ENCODE results near the gene BRCA2. TPM values are rescaled to one million over a fixed set of nuclear protein-coding genes. Genes with fewer than 3 reads are reported as not detected.
A peak's percentile ranks its signal among the peaks of the same experiment; 100 is the strongest.

Gene BRCA2
- total RNA-seq, 1 donor from 2014 or later, result 8.5 TPM

GRCh38 chr13:32284927-32285632, 30.2 kb upstream of the BRCA2 start:
- Mint-ChIP-seq H3K27me3 (ENCODE audit: unreplicated experiment) (no peaks in the 10 kb centered on the region), H3K9me3 (ENCODE audit: unreplicated experiment) (no peaks in the 10 kb centered on the region), H3K4me3 (ENCODE audit: unreplicated experiment) (no peak overlapping the region), H3K27ac (ENCODE audit: unreplicated experiment) (peak overlapping the region; percentile 65), H3K36me3 (ENCODE audit: low read depth, unreplicated experiment) (no peaks in the 10 kb centered on the region), H3K4me1 (ENCODE audit: unreplicated experiment) (peaks cover 6% of the 10 kb centered on the region)
- TF ChIP-seq, protein P1, sequence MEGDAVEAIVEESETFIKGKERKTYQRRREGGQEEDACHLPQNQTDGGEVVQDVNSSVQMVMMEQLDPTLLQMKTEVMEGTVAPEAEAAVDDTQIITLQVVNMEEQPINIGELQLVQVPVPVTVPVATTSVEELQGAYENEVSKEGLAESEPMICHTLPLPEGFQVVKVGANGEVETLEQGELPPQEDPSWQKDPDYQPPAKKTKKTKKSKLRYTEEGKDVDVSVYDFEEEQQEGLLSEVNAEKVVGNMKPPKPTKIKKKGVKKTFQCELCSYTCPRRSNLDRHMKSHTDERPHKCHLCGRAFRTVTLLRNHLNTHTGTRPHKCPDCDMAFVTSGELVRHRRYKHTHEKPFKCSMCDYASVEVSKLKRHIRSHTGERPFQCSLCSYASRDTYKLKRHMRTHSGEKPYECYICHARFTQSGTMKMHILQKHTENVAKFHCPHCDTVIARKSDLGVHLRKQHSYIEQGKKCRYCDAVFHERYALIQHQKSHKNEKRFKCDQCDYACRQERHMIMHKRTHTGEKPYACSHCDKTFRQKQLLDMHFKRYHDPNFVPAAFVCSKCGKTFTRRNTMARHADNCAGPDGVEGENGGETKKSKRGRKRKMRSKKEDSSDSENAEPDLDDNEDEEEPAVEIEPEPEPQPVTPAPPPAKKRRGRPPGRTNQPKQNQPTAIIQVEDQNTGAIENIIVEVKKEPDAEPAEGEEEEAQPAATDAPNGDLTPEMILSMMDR (IDR thresholded peaks at IDR 0.05; ENCODE audit: unreplicated experiment), result no peak
- no peak for DNase-seq (ENCODE audit: low spot score)

- Mint-ChIP-seq H3K9me3 (ENCODE audit: unreplicated experiment) (no peaks in the 10 kb centered on the region), H3K4me1 (ENCODE audit: unreplicated experiment) (peaks cover 6% of the 10 kb centered on the region)
- TF ChIP-seq, protein P1 (IDR thresholded peaks at IDR 0.05; ENCODE audit: unreplicated experiment), result no peak
These were observed 29.7 kb upstream of the BRCA2 start for GRCh38 chr13:32285633-32285965.

DNA sequence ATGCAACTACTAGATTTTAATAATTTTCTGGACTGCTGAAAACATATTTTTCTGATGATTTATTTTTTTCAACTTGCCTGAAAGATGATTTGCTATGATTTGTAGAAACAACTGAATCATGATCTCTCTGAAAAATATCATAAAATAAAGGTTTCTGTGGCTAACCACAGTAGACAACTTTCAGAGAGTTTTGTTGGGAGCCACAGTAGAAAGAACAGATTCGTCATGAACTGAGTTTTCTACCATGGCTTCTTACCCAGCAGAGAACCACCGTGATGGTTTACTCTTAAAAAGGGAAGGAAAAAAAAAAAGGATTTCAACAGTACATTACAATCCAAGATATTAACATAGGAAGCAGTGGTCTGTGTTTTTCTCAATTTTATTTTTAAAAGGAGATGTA, 18.1 kb upstream of the BRCA2 start:
- Mint-ChIP-seq H3K4me1 (ENCODE audit: unreplicated experiment) (no peaks in the 10 kb centered on the region), H3K36me3 (ENCODE audit: low read depth, unreplicated experiment) (no peaks in the 10 kb centered on the region), H3K4me3 (ENCODE audit: unreplicated experiment) (no peak overlapping the region), H3K27ac (ENCODE audit: unreplicated experiment) (no peak overlapping the region), H3K9me3 (ENCODE audit: unreplicated experiment) (no peaks in the 10 kb centered on the region), H3K27me3 (ENCODE audit: unreplicated experiment) (peaks cover 3% of the 10 kb centered on the region)
- TF ChIP-seq, protein P1 (IDR thresholded peaks at IDR 0.05; ENCODE audit: unreplicated experiment), result no peak
- DNase-seq (ENCODE audit: low spot score), result no peak

More at GRCh38 chr13:32285633-32285965, 29.7 kb upstream of the BRCA2 start:
- Mint-ChIP-seq H3K4me3 (ENCODE audit: unreplicated experiment) (no peak overlapping the region), H3K27me3 (ENCODE audit: unreplicated experiment) (no peaks in the 10 kb centered on the region), H3K36me3 (ENCODE audit: low read depth, unreplicated experiment) (no peaks in the 10 kb centered on the region), H3K27ac (ENCODE audit: unreplicated experiment) (peak overlapping the region; percentile 65)
- DNase-seq (ENCODE audit: low spot score), result no peak

DNA sequence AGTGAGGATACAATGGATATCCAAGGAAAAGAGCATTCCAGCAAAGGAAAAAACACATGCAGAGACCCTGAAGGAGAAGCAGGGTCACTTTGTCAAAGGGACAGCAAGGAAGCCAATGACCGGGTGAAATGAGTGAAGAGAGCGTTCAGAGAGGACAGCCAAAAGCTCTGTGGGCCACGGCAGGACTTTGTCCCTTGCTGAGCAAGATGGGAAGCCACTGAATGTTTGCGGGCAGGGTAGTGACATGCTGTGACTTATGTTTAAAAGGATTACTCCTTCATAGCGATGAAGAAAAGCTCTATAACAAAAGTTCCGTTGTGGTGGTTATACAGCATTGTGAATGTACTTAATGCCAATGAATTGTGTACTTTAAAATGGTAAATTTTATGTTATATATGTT, 16.6 kb upstream of the BRCA2 start:
- H3K27me3 Mint-ChIP-seq (ENCODE audit: unreplicated experiment), result peaks cover 3% of the 10 kb centered on the region
- no peak for DNase-seq (ENCODE audit: low spot score)
- H3K27ac Mint-ChIP-seq (ENCODE audit: unreplicated experiment), result no peak overlapping the region
- H3K9me3 Mint-ChIP-seq (ENCODE audit: unreplicated experiment), result no peaks in the 10 kb centered on the region
- no peak overlapping the region for H3K4me3 Mint-ChIP-seq (ENCODE audit: unreplicated experiment)
- TF ChIP-seq, protein P1 (IDR thresholded peaks at IDR 0.05; ENCODE audit: unreplicated experiment), result no peak
- H3K4me1 Mint-ChIP-seq (ENCODE audit: unreplicated experiment), result no peaks in the 10 kb centered on the region
- no peaks in the 10 kb centered on the region for H3K36me3 Mint-ChIP-seq (ENCODE audit: low read depth, unreplicated experiment)

DNA sequence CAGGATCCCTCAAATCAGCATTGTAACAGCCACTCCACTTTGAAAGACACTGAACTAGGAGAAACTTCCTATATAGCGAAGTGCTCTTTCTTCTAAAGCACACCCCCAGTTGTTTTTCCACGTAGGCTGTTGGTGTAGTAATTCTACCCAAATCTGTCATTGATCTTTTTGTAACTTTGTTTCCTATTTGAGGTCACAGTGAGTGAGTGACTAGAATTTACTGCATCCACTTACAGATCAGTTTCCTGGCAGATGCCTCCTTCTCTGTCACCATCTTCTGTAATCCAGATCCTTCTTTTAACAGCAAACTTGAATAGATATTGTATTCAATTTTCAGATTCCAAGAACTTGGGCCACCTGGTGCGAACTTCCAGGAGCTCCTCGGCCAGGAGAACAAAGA, 15.4 kb upstream of the BRCA2 start:
- H3K4me1 Mint-ChIP-seq (ENCODE audit: unreplicated experiment), result no peaks in the 10 kb centered on the region
- no peak overlapping the region for H3K4me3 Mint-ChIP-seq (ENCODE audit: unreplicated experiment)
- H3K27ac Mint-ChIP-seq (ENCODE audit: unreplicated experiment), result no peak overlapping the region
- no peak for DNase-seq (ENCODE audit: low spot score)
- no peaks in the 10 kb centered on the region for H3K9me3 Mint-ChIP-seq (ENCODE audit: unreplicated experiment)
- peaks cover 3% of the 10 kb centered on the region for H3K27me3 Mint-ChIP-seq (ENCODE audit: unreplicated experiment)
- TF ChIP-seq, protein P1 (IDR thresholded peaks at IDR 0.05; ENCODE audit: unreplicated experiment), result no peak
- no peaks in the 10 kb centered on the region for H3K36me3 Mint-ChIP-seq (ENCODE audit: low read depth, unreplicated experiment)

All from endothelial cell (in vitro differentiated cells).